Body of pancreas (tissue), 4 donors: ENCODE results near the gene DOHH.

ENCODE experiments used
- CTCF ChIP-seq, 7 experiments: fragments of 450-650 bp in 4 of 7; fragments of 200-600 bp in 3 of 7; sonication (generic) in 3 of 7; IDR thresholded peaks; one replicate each; pipeline ENCODE4 v1.5.1; 2016 to 2019; ENCODE audit warnings: antibody characterized with exemption in 7 of 7
- POLR2A ChIP-seq, 3 donors: fragments of 450-650 bp; IDR thresholded peaks; one replicate each; pipeline ENCODE4 v1.6.1; 2016; ENCODE audit warnings: antibody characterized with exemption in 3 of 3, mild to moderate bottlenecking in 2 of 3

GRCh38 chr19:3457528-3458228 is 42.8 kb downstream of the DOHH start:
- TF ChIP-seq CTCF (IDR thresholded peaks at IDR 0.05) (no peak), POLR2A (IDR thresholded peaks at IDR 0.05) (no peak)
